Heart left ventricle (tissue), 16 donors: ENCODE measurements around the gene RASGRP1. TPM values are rescaled to one million over a fixed set of nuclear protein-coding genes. Genes with fewer than 3 reads are reported as not detected.

Experiments used
- ATAC-seq, 4 donors: fragments of 200-7000 bp; cut with Tn5 transposase; one replicate each; pipeline ENCODE4 v1.9.1; 2020 to 2022; ENCODE audit warnings: moderate library complexity in 4 of 4, mild to moderate bottlenecking in 3 of 4, moderate number of reproducible peaks in 1 of 4
- DNase-seq, 5 donors: peaks; one replicate each; pipeline ENCODE4 v3.0.0-alpha.2; 2020
- H3K27ac ChIP-seq, 12 donors: fragments of 200-600 bp; sonication (generic) in 4 of 12; one replicate each; pipeline versions ENCODE4 v1.5.0 to v1.8.0; 2016 to 2022; ENCODE audit warnings: mild to moderate bottlenecking in 2 of 12
- H3K27me3 ChIP-seq, 9 donors: fragments of 200-600 bp; sonication (generic) in 2 of 9; one replicate each; pipeline versions ENCODE4 v1.5.1 to v1.8.0; 2016 to 2022; ENCODE audit warnings: mild to moderate bottlenecking in 3 of 9
- H3K36me3 ChIP-seq, 9 donors: fragments of 200-600 bp; sonication (generic) in 2 of 9; one replicate each; pipeline versions ENCODE4 v1.5.0 to v1.8.0; 2018 to 2022; ENCODE audit warnings: mild to moderate bottlenecking in 2 of 9
- H3K4me1 ChIP-seq, 12 donors: fragments of 200-600 bp; sonication (generic) in 4 of 12; one replicate each; pipeline versions ENCODE4 v1.5.0 to v1.8.0; 2016 to 2022; ENCODE audit warnings: mild to moderate bottlenecking in 3 of 12
- H3K4me3 ChIP-seq, 12 donors: fragments of 200-600 bp; sonication (generic) in 4 of 12; one replicate each; pipeline versions ENCODE4 v1.5.0 to v1.8.0; 2017 to 2022; ENCODE audit warnings: mild to moderate bottlenecking in 9 of 12, moderate library complexity in 4 of 12
- H3K9me3 ChIP-seq, 12 donors: fragments of 200-600 bp; sonication (generic) in 4 of 12; one replicate each; pipeline versions ENCODE4 v1.5.0 to v1.8.0; 2016 to 2022; ENCODE audit warnings: mild to moderate bottlenecking in 1 of 12
- CTCF ChIP-seq, 12 donors: fragments of 200-600 bp; sonication (generic) in 4 of 12; IDR thresholded peaks; one replicate each; pipeline versions ENCODE4 v1.5.0 to v1.8.0; 2018 to 2022; ENCODE audit warnings: antibody characterized with exemption in 12 of 12, mild to moderate bottlenecking in 5 of 12
- POLR2A ChIP-seq, 2 donors: fragments of 450-650 bp; IDR thresholded peaks; one replicate each; pipeline ENCODE4 v1.6.1; 2017; ENCODE audit warnings: antibody characterized with exemption in 2 of 2, mild to moderate bottlenecking in 2 of 2, moderate library complexity in 2 of 2
- WGBS, 4 donors: extraction: QIAGEN DNeasy Blood & Tissue Kit in 2 of 4; methylation state at CpG; one replicate each; pipeline versions ENCODE4 v1.1.5 to v1.1.7; 2013 to 2018; 5-methylcytosine and 5-hydroxymethylcytosine counted together
- intact Hi-C, 10 donors: fragments of 100-400 bp; cut with DNase I; formaldehyde crosslinking; loops; one replicate each; pipeline versions ENCODE4 v1.11.1 to v1.14.2; 2022
- polyA plus RNA-seq, 2 donors: library from polyadenylated mRNA; stranded (reverse); fragments of 200-250 nt; gene quantifications; one replicate each; pipeline ENCODE4 v1.2.3, GENCODE V29; 2013
- total RNA-seq, 9 donors: library from RNA; depleted of rRNA in 2 of 9; stranded (reverse); fragments of >200 nt in 2 of 9; fragmentation: NEBNext Ultra II Directional in 3 of 9; extraction: Animal tissue kit (Norgen Biotek cat#: 25700) in 3 of 9; gene quantifications; one replicate each; pipeline versions ENCODE4 v1.1.0 to v1.2.4, GENCODE V29; 2016 to 2023
- donor health status: ischemic (EF 13 %, LVEDD 7.1; RV severe dilation, severe dysfunction).
- donor health status: healthy with polysubstance abuse.
- donor health status: DM: no; HTN: yes; CAD: no.
- donor health status: DM: no; HTN: no; CAD: no.
- donor health status: ischemic (EF 25% LVEDD 6.9; RV normal size, moderate dysfunction).
- donor health status: ischemic (EF 25% LVEDD 5.7; RV mildly dilated, moderate dysfunction).
- donor health status: healthy.
- donor health status: DM: yes; HTN: yes; CAD: no.
- donor health status: ischemic (EF 35%, LVEDD 5.7; RV mildly dilated, moderate dysfunction).
- donor health status: nonischemic (EF 11% LVEDD 7.7; RV severe dilation, severe dysfunction).
- donor health status: DM: yes; HTN: yes; CAD: no.
- donor health status: PGD.
- donor health status: ischemic (EF 29% LVEDD 5.4; RV normal size, mild dysfunction).
- donor health status: nonischemic (EF 23%, LVEDD 6.1; RV moderate dilation, normal function).

The RASGRP1 gene
- total and polyA plus RNA-seq, 11 donors: 0.03 to 5.5 (median 0.54) TPM; not detected in 1

GRCh38 chr15:38486936-38487335 is 77.7 kb downstream of the RASGRP1 start:
- Histone ChIP-seq H3K27me3 (no peaks in the 10 kb centered on the region), H3K9me3 (no peaks in the 10 kb centered on the region), H3K4me3 (no peak overlapping the region), H3K4me1 (peaks cover 0 to 3% (median 0%) of the 10 kb centered on the region in 12 donors), H3K27ac (no peak overlapping the region), H3K36me3 (peaks cover 0 to 59% (median 34%) of the 10 kb centered on the region in 9 donors)
- TF ChIP-seq POLR2A (IDR thresholded peaks at IDR 0.05) (no peak), CTCF (IDR thresholded peaks at IDR 0.05) (no peak)
- 81 to 91% (median 83%) methylated on average over 2 of the region's 2 CpGs for WGBS, 4 donors
- intact Hi-C loops: loop anchor here in 1 of 10 donors (10.0 kb wide), 1 partner anchor 78 kb away; the partner anchor contains the start of gene RASGRP1
- no peak for ATAC-seq
- DNase-seq: no peak

GRCh38 chr15:38482572-38482971 is 82.0 kb downstream of the RASGRP1 start:
- DNase-seq (no peak), ATAC-seq (no peak)
- Histone ChIP-seq H3K4me1 (peaks cover 0 to 9% (median 0%) of the 10 kb centered on the region in 12 donors), H3K4me3 (no peak overlapping the region), H3K27ac (no peak overlapping the region), H3K36me3 (peaks cover 0 to 72% (median 44%) of the 10 kb centered on the region in 9 donors), H3K9me3 (no peaks in the 10 kb centered on the region), H3K27me3 (no peaks in the 10 kb centered on the region)
- TF ChIP-seq POLR2A (IDR thresholded peaks at IDR 0.05): no peak
- no peak for TF ChIP-seq CTCF (IDR thresholded peaks at IDR 0.05)
- intact Hi-C loops: loop anchor here in 1 of 10 donors (5.0 to 10.0 kb wide), 2 partner anchors 82 to 195 kb away; partner anchors contain the start of gene RASGRP1

- peaks cover 0 to 9% (median 0%) of the 10 kb centered on the region in 12 donors for H3K4me1 ChIP-seq
- 94 to 99% (median 97%) methylated on average over 3 of the region's 3 CpGs for WGBS, 4 donors
- ATAC-seq: no peak
- TF ChIP-seq CTCF (IDR thresholded peaks at IDR 0.05): no peak
- no peak for TF ChIP-seq POLR2A (IDR thresholded peaks at IDR 0.05)
- no peaks in the 10 kb centered on the region for H3K27me3 ChIP-seq
- no peaks in the 10 kb centered on the region for H3K9me3 ChIP-seq
- intact Hi-C loops: loop anchor here in 1 of 10 donors (5.0 to 10.0 kb wide), 2 partner anchors 83 to 196 kb away; partner anchors contain the start of gene RASGRP1
- peaks cover 0 to 72% (median 47%) of the 10 kb centered on the region in 9 donors for H3K36me3 ChIP-seq
- no peak overlapping the region for H3K27ac ChIP-seq
- H3K4me3 ChIP-seq: no peak overlapping the region
- DNase-seq: no peak
Observed at GRCh38 chr15:38481761-38482160, 82.9 kb downstream of the RASGRP1 start.

- Histone ChIP-seq H3K9me3 (no peaks in the 10 kb centered on the region), H3K27ac (no peak overlapping the region), H3K4me1 (peaks cover 0 to 9% (median 0%) of the 10 kb centered on the region in 12 donors), H3K36me3 (peaks cover 0 to 72% (median 52%) of the 10 kb centered on the region in 9 donors), H3K4me3 (no peak overlapping the region), H3K27me3 (no peaks in the 10 kb centered on the region)
- ATAC-seq (no peak), DNase-seq (no peak)
- intact Hi-C loops: loop anchor here in 1 of 10 donors (5.0 to 10.0 kb wide), 2 partner anchors 84 to 196 kb away; partner anchors contain the start of gene RASGRP1
- TF ChIP-seq CTCF (IDR thresholded peaks at IDR 0.05) (no peak), POLR2A (IDR thresholded peaks at IDR 0.05) (no peak)
- WGBS, 4 donors: 95 to 98% (median 97%) methylated on average over 5 of the region's 5 CpGs
Observed at GRCh38 chr15:38481113-38481512, 83.5 kb downstream of the RASGRP1 start.
